Activated T-cell treated with anti-CD3 and anti-CD28 coated beads, Interleukin-2, amount 50 U/mL, for 24 hours (primary cell): ENCODE measurements around the gene WT1.

Experiments
- DNase-seq: peaks from one replicate; pipeline ENCODE4 v3.0.0-alpha.2; 2020
- H3K27ac Mint-ChIP-seq: 2 replicates; pipeline ENCODE4 v1.8.0; 2020; ENCODE audit warnings: mild to moderate bottlenecking, mixed read lengths
- H3K27me3 Mint-ChIP-seq: 2 replicates; pipeline ENCODE4 v1.8.0; 2020; ENCODE audit warnings: mixed read lengths
- H3K36me3 Mint-ChIP-seq: 2 replicates; pipeline ENCODE4 v1.8.0; 2020; ENCODE audit warnings: low read depth, mixed read lengths
- H3K4me1 Mint-ChIP-seq: 2 replicates; pipeline ENCODE4 v1.8.0; 2020; ENCODE audit warnings: low read depth, mixed read lengths
- H3K4me3 Mint-ChIP-seq: 2 replicates; pipeline ENCODE4 v1.8.0; 2020; ENCODE audit warnings: mild to moderate bottlenecking, moderate library complexity, mixed read lengths
- H3K9me3 Mint-ChIP-seq: 2 replicates; pipeline ENCODE4 v1.8.0; 2020; ENCODE audit warnings: mixed read lengths

Gene WT1

GRCh38 chr11:32433914-32434355 is 1.4 kb downstream of the WT1 start:
- H3K36me3 Mint-ChIP-seq = no peaks in the 10 kb centered on the region
- no peak overlapping the region for H3K27ac Mint-ChIP-seq
- peaks cover 47% of the 10 kb centered on the region for H3K4me1 Mint-ChIP-seq
- no peak overlapping the region for H3K4me3 Mint-ChIP-seq
- peaks cover 92% of the 10 kb centered on the region for H3K27me3 Mint-ChIP-seq
- no peaks in the 10 kb centered on the region for H3K9me3 Mint-ChIP-seq
- no peak for DNase-seq

- H3K4me3 Mint-ChIP-seq = no peak overlapping the region
- H3K4me1 Mint-ChIP-seq = peaks cover 43% of the 10 kb centered on the region
- no peak overlapping the region for H3K27ac Mint-ChIP-seq
- H3K36me3 Mint-ChIP-seq = no peaks in the 10 kb centered on the region
- no peaks in the 10 kb centered on the region for H3K9me3 Mint-ChIP-seq
- peaks cover 92% of the 10 kb centered on the region for H3K27me3 Mint-ChIP-seq
- DNase-seq = no peak
Measured at GRCh38 chr11:32433101-32433913, 2.0 kb downstream of the WT1 start.

- Mint-ChIP-seq H3K36me3 (no peaks in the 10 kb centered on the region), H3K27me3 (peaks cover 92% of the 10 kb centered on the region), H3K9me3 (no peaks in the 10 kb centered on the region), H3K27ac (no peak overlapping the region), H3K4me1 (peaks cover 39% of the 10 kb centered on the region), H3K4me3 (no peak overlapping the region)
- no peak for DNase-seq
Measured at GRCh38 chr11:32432565-32432964, 2.8 kb downstream of the WT1 start.

DNA sequence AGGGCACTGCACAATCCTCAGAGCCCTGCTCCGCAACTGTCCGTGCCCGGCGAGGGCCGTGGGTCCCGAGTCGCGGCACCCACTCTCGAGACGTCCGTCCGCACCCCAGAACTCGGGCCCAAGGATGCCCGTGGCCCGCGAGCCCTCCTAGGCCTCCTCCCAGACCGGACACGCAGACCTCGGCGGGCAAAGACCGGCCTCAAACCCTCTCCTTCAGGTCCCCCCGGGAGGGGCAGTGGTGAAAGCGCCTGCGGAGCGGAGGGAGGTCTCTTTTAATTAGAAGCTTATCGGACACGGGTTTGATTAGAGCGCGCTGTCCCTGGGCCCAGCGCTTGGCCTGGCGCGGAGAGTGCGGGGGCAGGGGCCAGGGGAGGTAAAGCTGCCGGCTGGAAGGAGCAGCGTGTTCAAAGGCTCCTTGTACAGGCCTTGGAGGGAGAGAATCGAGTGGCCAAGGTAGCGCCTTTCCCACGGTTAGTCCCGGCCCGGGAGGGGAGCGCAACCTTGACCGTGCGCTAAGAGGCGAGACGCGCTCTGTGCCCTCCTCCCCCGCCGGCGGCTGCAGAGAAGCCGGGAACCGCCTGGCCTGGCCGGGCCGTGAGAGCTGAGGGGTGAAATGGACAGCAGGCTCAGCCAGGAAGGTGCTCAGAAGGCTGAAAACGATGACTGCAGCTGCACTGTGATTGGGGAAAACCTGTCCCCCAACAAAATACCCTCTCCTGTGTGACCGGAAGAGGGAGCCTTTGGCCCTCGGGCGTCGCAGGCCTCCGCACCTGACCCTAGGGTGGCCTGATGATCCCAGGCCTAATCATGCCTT is 4.6 kb downstream of the WT1 start:
- DNase-seq = no peak
- Mint-ChIP-seq H3K4me3 (no peak overlapping the region), H3K27ac (no peak overlapping the region), H3K27me3 (peaks cover 92% of the 10 kb centered on the region), H3K36me3 (no peaks in the 10 kb centered on the region), H3K4me1 (peaks cover 29% of the 10 kb centered on the region), H3K9me3 (no peaks in the 10 kb centered on the region)

GRCh38 chr11:32429477-32429876 is 5.9 kb downstream of the WT1 start:
- Mint-ChIP-seq H3K27ac (no peak overlapping the region), H3K27me3 (peaks cover 99% of the 10 kb centered on the region), H3K36me3 (no peaks in the 10 kb centered on the region), H3K4me3 (no peak overlapping the region), H3K9me3 (no peaks in the 10 kb centered on the region), H3K4me1 (peaks cover 25% of the 10 kb centered on the region)
- no peak for DNase-seq

DNA sequence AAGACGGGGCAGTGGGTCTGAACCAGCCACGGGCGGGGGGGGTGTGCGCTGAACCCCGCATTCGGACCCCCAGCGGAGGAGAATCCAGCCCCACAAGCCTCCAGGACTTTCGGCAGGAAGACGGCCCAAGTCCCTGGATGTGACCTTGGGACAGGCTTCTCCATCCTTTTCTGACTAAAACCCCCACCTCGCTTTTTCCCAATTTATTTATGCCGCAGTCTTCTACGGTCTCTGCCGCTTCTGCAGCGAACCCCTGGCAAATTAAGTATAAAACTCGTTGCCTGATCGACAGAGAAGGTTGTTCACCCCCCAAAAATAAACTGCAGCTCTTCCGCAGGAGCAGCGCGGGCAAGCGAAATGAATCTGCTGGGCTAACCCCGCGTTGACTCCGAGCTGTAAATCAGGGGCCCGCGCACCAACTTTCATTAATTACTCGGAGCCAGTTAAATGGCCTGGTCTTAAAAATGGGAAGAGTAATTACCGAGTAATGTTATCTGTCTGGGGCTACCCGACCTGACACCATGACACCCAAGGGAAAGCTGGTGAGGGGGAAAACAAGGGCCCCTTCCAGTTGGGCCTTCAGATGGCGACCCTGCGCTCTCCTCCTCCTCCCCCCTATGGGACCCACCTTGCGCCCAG is 6.6 kb downstream of the WT1 start:
- H3K36me3 Mint-ChIP-seq = no peaks in the 10 kb centered on the region
- no peak overlapping the region for H3K4me3 Mint-ChIP-seq
- no peak overlapping the region for H3K27ac Mint-ChIP-seq
- H3K4me1 Mint-ChIP-seq = peaks cover 20% of the 10 kb centered on the region
- no peak for DNase-seq
- H3K9me3 Mint-ChIP-seq = no peaks in the 10 kb centered on the region
- peaks cover 99% of the 10 kb centered on the region for H3K27me3 Mint-ChIP-seq

DNA sequence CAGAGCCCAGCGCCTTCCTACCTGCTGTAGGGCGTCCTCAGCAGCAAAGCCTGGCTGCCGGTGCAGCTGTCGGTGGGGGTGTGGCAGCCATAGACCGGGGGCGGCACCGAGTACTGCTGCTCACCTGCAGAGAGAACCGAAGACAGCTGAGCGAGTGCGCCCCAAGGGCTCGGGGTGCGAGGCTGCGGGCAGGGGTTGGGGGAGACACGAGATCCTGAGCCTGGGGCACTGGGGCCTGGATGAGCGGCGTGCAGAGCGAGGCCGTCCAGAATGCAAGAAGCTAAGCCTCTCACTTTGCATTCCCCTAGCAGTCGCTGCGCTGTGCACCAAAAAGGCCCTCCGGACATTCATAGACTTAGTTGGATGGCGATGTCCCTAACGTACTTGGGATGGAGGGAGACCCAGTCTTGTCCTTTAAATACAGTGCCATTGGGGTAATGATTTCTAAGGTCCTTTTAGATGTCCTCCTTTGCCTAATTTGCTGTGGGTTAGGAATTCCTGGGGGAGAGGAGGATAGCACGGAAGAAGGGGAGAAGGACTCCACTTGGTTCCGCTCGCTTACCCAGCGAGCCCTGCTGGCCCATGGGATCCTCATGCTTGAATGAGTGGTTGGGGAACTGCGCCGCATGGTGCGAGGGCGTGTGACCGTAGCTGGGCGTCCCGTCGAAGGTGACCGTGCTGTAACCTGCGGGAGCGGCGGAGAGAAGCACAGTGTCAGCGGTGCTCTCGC is 7.2 kb downstream of the WT1 start:
- Mint-ChIP-seq H3K4me3 (no peak overlapping the region), H3K27me3 (peaks cover 99% of the 10 kb centered on the region), H3K36me3 (no peaks in the 10 kb centered on the region), H3K27ac (no peak overlapping the region), H3K9me3 (no peaks in the 10 kb centered on the region), H3K4me1 (peaks cover 13% of the 10 kb centered on the region)
- no peak for DNase-seq

DNA sequence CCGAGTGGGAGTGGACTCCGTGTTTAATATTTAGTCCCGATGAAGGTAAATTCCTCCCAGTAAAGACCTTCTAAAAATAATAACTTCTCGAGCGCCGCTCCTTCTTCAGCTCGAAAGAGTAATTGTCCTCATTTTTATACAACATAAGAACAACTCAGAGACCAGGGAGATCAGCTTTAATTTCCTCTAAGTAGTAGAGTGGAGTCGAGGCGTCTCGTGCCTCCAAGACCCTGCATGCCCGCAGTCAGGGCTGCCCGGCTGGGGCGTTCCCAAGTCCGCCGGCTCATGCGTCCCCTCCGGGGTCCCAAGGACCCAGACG is 7.8 kb downstream of the WT1 start:
- Mint-ChIP-seq H3K36me3 (no peaks in the 10 kb centered on the region), H3K27ac (no peak overlapping the region), H3K4me3 (no peak overlapping the region), H3K9me3 (no peaks in the 10 kb centered on the region), H3K4me1 (peaks cover 8% of the 10 kb centered on the region), H3K27me3 (peaks cover 99% of the 10 kb centered on the region)
- no peak for DNase-seq

- H3K4me3 Mint-ChIP-seq = no peak overlapping the region
- peaks cover 6% of the 10 kb centered on the region for H3K4me1 Mint-ChIP-seq
- peaks cover 96% of the 10 kb centered on the region for H3K27me3 Mint-ChIP-seq
- no peak for DNase-seq
- H3K27ac Mint-ChIP-seq = no peak overlapping the region
- H3K36me3 Mint-ChIP-seq = no peaks in the 10 kb centered on the region
- no peaks in the 10 kb centered on the region for H3K9me3 Mint-ChIP-seq
Measured at GRCh38 chr11:32426819-32427615, 8.3 kb downstream of the WT1 start.

- Mint-ChIP-seq H3K36me3 (no peaks in the 10 kb centered on the region), H3K4me1 (peaks cover 13% of the 10 kb centered on the region), H3K27ac (no peak overlapping the region), H3K27me3 (peaks cover 92% of the 10 kb centered on the region), H3K9me3 (no peaks in the 10 kb centered on the region), H3K4me3 (no peak overlapping the region)
- DNase-seq = no peak
Measured at GRCh38 chr11:32426192-32426591, 9.1 kb downstream of the WT1 start.

- H3K27ac Mint-ChIP-seq = no peak overlapping the region
Measured at GRCh38 chr11:32425761-32426160, 9.6 kb downstream of the WT1 start.

DNA sequence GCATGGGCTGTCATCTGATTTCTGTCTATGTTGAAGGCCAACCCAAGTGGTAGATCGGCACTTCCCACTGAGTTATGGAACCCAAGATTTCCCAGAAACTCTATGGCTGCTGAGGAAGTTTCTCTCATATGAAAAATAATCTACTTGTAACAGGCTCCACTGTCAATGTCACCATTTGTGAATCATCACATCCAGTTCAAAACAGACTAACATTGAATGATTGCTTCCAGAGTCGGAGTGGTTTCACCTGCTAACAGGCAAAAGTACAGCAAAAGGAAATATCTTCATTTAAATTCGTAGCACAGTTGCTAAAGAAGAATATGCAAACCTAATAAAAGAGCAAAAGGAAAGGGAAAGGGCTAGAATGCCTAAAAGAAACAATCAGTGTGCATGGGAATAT is 12.8 kb downstream of the WT1 start:
- DNase-seq = no peak
- Mint-ChIP-seq H3K27me3 (peaks cover 55% of the 10 kb centered on the region), H3K27ac (no peak overlapping the region), H3K4me1 (peaks cover 15% of the 10 kb centered on the region), H3K9me3 (no peaks in the 10 kb centered on the region), H3K4me3 (no peak overlapping the region), H3K36me3 (no peaks in the 10 kb centered on the region)

More at GRCh38 chr11:32425761-32426160, 9.6 kb downstream of the WT1 start:
- H3K4me3 Mint-ChIP-seq = no peak overlapping the region
- H3K4me1 Mint-ChIP-seq = peaks cover 17% of the 10 kb centered on the region
- peaks cover 88% of the 10 kb centered on the region for H3K27me3 Mint-ChIP-seq
- H3K36me3 Mint-ChIP-seq = no peaks in the 10 kb centered on the region
- no peaks in the 10 kb centered on the region for H3K9me3 Mint-ChIP-seq
- no peak for DNase-seq

- H3K36me3 Mint-ChIP-seq = no peaks in the 10 kb centered on the region
- H3K9me3 Mint-ChIP-seq = no peaks in the 10 kb centered on the region
- H3K27ac Mint-ChIP-seq = no peak overlapping the region
- H3K4me3 Mint-ChIP-seq = no peak overlapping the region
- H3K4me1 Mint-ChIP-seq = peaks cover 14% of the 10 kb centered on the region
- DNase-seq = no peak
- H3K27me3 Mint-ChIP-seq = peaks cover 50% of the 10 kb centered on the region
Measured at GRCh38 chr11:32421992-32422391, 13.3 kb downstream of the WT1 start.
